SH-SY5Y (cell line): ENCODE measurements around the gene PPM1M.

Experiments
- GATA2 ChIP-seq: IDR thresholded peaks from 2 replicates; pipeline ENCODE4 v1.6.1; 2011; ENCODE audit warnings: mild to moderate bottlenecking, low read depth, low read length
- GATA3 ChIP-seq: IDR thresholded peaks from 2 replicates; pipeline ENCODE4 v1.6.1; 2011; ENCODE audit warnings: low read depth, mild to moderate bottlenecking, low read length, moderate library complexity

GRCh38 chr3:52228751-52229291 is 16.7 kb upstream of the PPM1M start:
- TF ChIP-seq GATA2 (no peak), GATA3 (no peak)
